Mesendoderm (in vitro differentiated cells): ENCODE data around the gene RPL19.
A peak's percentile ranks its signal among the peaks of the same experiment; 100 is the strongest.

Source experiments
- DNase-seq: peaks from one replicate; pipeline ENCODE4 v3.0.0; 2013
- H2AK5ac ChIP-seq: 2 replicates; pipeline ENCODE4 v1.6.1; 2013; ENCODE audit warnings: low read length, inconsistent platforms
- H2BK120ac ChIP-seq: 2 replicates; pipeline ENCODE4 v1.6.1; 2013; ENCODE audit warnings: low read depth, mild to moderate bottlenecking, low read length, moderate library complexity, mixed read lengths
- H2BK15ac ChIP-seq: replicated peaks from 2 replicates; pipeline ENCODE4 v1.6.1; 2013; ENCODE audit warnings: low read depth, mild to moderate bottlenecking, moderate library complexity
- H2BK5ac ChIP-seq: 2 replicates; pipeline ENCODE4 v1.6.1; 2013; ENCODE audit warnings: low read length, inconsistent platforms
- H3K18ac ChIP-seq: 2 replicates; pipeline ENCODE4 v1.6.1; 2013; ENCODE audit warnings: mild to moderate bottlenecking, low read length, mixed read lengths
- H3K23ac ChIP-seq: one replicate; pipeline ENCODE4 v1.6.1; 2013; ENCODE audit warnings: low read length
- H3K27ac ChIP-seq: 2 replicates; pipeline ENCODE4 v1.5.1; 2013; ENCODE audit warnings: low read depth, mild to moderate bottlenecking, inconsistent platforms, low read length, moderate library complexity
- H3K27me3 ChIP-seq: 2 replicates; pipeline ENCODE4 v1.6.1; 2013; ENCODE audit warnings: low read length, control low read depth, mild to moderate bottlenecking, inconsistent platforms; ENCODE audit not compliant: insufficient read depth, poor library complexity
- H3K36me3 ChIP-seq: 2 replicates; pipeline ENCODE4 v1.6.1; 2013; ENCODE audit warnings: low read length, inconsistent platforms; ENCODE audit not compliant: control insufficient read depth, insufficient read depth
- H3K4ac ChIP-seq: one replicate; pipeline ENCODE4 v1.6.1; 2013; ENCODE audit warnings: low read depth, mild to moderate bottlenecking, low read length, moderate library complexity
- H3K4me1 ChIP-seq: 2 replicates; pipeline ENCODE4 v1.6.1; 2013; ENCODE audit warnings: low read depth, low read length, inconsistent platforms; ENCODE audit not compliant: control insufficient read depth
- H3K4me2 ChIP-seq: 2 replicates; pipeline ENCODE4 v1.6.1; 2013; ENCODE audit warnings: low read length
- H3K4me3 ChIP-seq: 2 replicates; pipeline ENCODE4 v1.5.1; 2013; ENCODE audit warnings: mild to moderate bottlenecking, low read length
- H3K56ac ChIP-seq: one replicate; pipeline ENCODE4 v1.6.1; 2013; ENCODE audit warnings: low read length
- H3K79me1 ChIP-seq: 2 replicates; pipeline ENCODE4 v1.6.1; 2013; ENCODE audit warnings: low read length, inconsistent platforms
- H3K79me2 ChIP-seq: 2 replicates; pipeline ENCODE4 v1.6.1; 2013; ENCODE audit warnings: mild to moderate bottlenecking, low read length; ENCODE audit not compliant: control insufficient read depth, insufficient read depth
- H3K9ac ChIP-seq: 2 replicates; pipeline ENCODE4 v1.6.1; 2013; ENCODE audit warnings: low read length, inconsistent platforms
- H4K5ac ChIP-seq: one replicate; pipeline ENCODE4 v1.6.1; 2013; ENCODE audit warnings: low read length
- H4K8ac ChIP-seq: one replicate; pipeline ENCODE4 v1.6.1; 2013; ENCODE audit warnings: low read depth, mild to moderate bottlenecking, control low read depth, low read length, moderate library complexity
- WGBS: extraction: QIAGEN DNeasy Blood & Tissue Kit; methylation state at CpG from one replicate; pipeline ENCODE4 v1.1.7; 2013; ENCODE audit warnings: low lambda C conversion rate, missing lambda C conversion rate; ENCODE audit not compliant: insufficient coverage; ENCODE audit errors: extremely low coverage; 5-methylcytosine and 5-hydroxymethylcytosine counted together

RPL19 gene

DNA sequence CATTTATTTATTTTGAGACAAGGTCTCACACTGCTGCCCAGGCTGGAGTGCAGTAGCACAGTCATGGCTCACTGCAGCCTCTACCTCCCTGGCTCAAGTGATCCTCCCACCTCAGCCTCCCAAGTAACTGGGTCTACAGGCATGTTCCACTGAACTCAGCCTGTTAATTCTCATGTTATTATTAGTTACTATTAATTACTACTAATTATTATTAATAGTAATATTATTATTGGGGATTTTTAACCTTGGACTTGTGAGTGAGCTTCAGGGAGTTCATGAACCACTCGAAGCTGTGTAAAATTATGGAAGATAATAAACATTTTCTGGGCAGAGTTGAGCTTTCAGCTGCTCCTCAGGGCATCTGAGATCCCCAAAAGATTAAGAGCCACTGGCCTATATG, 30.3 kb downstream of the RPL19 start:
- Histone ChIP-seq H4K5ac (no peak overlapping the region), H3K23ac (no peak overlapping the region)

DNA sequence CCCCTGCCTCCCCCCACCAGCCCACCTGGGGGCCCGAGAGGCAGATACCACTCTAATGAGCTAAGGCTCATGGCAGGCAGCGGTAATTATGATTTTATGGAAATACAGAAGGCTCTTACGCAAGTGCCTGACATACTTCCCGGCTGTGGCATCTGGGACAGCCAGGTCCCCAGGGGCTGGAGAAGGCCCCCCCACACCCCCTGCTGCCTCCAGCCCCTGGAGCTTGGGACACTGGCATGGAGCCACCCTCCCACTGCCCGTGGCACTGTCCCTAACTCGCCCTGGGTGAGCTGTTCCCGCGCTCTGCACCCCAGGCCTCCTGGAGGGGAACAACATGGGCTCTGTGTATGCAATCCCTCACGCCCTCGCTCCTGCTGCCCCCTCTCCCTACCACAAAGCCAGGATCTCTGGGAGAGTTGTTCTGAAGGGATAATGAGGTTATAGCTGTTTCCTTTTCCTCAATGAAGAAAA, 31.0 kb downstream of the RPL19 start:
- no peak overlapping the region for H2AK5ac ChIP-seq
- H3K4me2 ChIP-seq = no peak overlapping the region
- H3K56ac ChIP-seq = no peak overlapping the region
- no peak overlapping the region for H2BK120ac ChIP-seq
- H3K36me3 ChIP-seq = no peaks in the 10 kb centered on the region
- DNase-seq = no peak
- H4K5ac ChIP-seq = no peak overlapping the region
- no peak overlapping the region for H2BK5ac ChIP-seq
- no peak overlapping the region for H3K18ac ChIP-seq
- no peak overlapping the region for H2BK15ac ChIP-seq
- peaks cover 1% of the 10 kb centered on the region for H3K27me3 ChIP-seq
- no peak overlapping the region for H3K4ac ChIP-seq
- no peak overlapping the region for H3K23ac ChIP-seq
- no peak overlapping the region for H3K27ac ChIP-seq
- H3K79me1 ChIP-seq = no peaks in the 10 kb centered on the region
- no CpG with 5 or more reads among the region's 10 CpGs for WGBS
- H3K4me3 ChIP-seq = no peak overlapping the region
- no peak overlapping the region for H3K9ac ChIP-seq
- H3K79me2 ChIP-seq = no peaks in the 10 kb centered on the region
- H4K8ac ChIP-seq = no peak overlapping the region
- peaks cover 4% of the 10 kb centered on the region for H3K4me1 ChIP-seq

More for the DNA sequence above, 30.3 kb downstream of the RPL19 start:
- no peak overlapping the region for H2BK15ac ChIP-seq
- H3K56ac ChIP-seq = no peak overlapping the region
- WGBS = no CpG with 5 or more reads among the region's 1 CpG
- no peak overlapping the region for H2BK5ac ChIP-seq
- H3K4me2 ChIP-seq = no peak overlapping the region
- H3K4ac ChIP-seq = no peak overlapping the region
- H4K8ac ChIP-seq = no peak overlapping the region
- H3K9ac ChIP-seq = no peak overlapping the region
- no peaks in the 10 kb centered on the region for H3K79me1 ChIP-seq
- no peak overlapping the region for H2BK120ac ChIP-seq
- peaks cover 5% of the 10 kb centered on the region for H3K4me1 ChIP-seq
- H3K27ac ChIP-seq = no peak overlapping the region
- no peaks in the 10 kb centered on the region for H3K36me3 ChIP-seq
- H2AK5ac ChIP-seq = no peak overlapping the region
- no peak overlapping the region for H3K18ac ChIP-seq
- no peak for DNase-seq
- H3K79me2 ChIP-seq = no peaks in the 10 kb centered on the region
- H3K27me3 ChIP-seq = peaks cover 4% of the 10 kb centered on the region
- no peak overlapping the region for H3K4me3 ChIP-seq

DNA sequence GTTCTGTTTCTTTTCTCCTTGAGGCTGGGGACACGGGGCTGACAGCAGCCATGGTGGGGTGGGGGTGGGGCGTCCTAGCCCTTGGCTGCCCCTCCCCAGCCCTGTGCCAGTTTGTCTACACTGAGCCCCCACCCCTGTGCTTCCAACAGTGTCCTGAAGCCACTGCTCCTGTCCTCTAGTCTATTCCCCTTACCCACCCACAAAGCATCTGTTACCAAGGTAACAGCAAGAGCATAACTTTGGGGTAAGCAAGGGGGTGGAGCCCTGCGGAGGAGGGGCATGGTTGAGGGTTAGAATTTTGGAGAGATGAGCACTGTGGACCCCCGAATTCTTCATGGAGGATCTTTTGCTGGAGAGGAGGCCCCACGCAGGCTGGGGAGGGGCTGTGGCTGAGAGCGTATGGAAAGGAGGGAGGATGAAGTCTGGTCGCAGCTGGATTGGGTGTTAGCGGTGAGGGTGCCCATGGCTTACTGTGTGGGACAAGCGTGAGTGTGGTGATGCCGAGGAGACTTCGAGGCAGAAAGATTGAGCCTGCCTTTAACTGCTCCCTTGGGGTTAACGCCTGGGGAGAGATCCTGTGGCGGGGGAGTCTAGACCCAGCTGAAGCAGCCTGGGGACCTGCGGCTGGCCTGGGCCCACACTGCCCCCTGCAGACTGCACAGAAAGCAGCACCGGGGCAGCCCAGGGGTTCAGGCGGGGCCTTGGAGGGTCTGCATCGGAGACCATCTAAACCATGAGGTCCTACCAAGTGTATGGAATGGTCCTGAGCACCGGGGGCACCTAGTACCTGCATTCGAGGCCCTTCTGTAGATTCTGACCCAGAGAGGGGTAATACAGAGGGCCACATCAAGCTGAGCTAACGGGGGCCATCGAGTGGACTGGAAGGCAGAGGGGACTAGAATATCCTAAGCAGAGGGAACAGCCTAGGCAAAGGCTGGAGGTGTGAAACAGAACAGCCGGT, 31.8 kb downstream of the RPL19 start:
- H3K9ac ChIP-seq = peak overlapping the region; percentile 40
- no peak overlapping the region for H2BK5ac ChIP-seq
- no peak overlapping the region for H3K27ac ChIP-seq
- peak overlapping the region; percentile 32 for H3K4me2 ChIP-seq
- no peak overlapping the region for H3K4ac ChIP-seq
- no peak overlapping the region for H4K8ac ChIP-seq
- no peak overlapping the region for H3K4me3 ChIP-seq
- no peaks in the 10 kb centered on the region for H3K27me3 ChIP-seq
- H2AK5ac ChIP-seq = no peak overlapping the region
- no peaks in the 10 kb centered on the region for H3K79me2 ChIP-seq
- H3K4me1 ChIP-seq = peaks cover 2% of the 10 kb centered on the region
- no peak overlapping the region for H3K18ac ChIP-seq
- WGBS = no CpG with 5 or more reads among the region's 22 CpGs
- H3K23ac ChIP-seq = no peak overlapping the region
- DNase-seq = peak; percentile 70
- no peak overlapping the region for H4K5ac ChIP-seq
- peak overlapping the region; percentile 71 for H3K56ac ChIP-seq
- no peak overlapping the region for H2BK120ac ChIP-seq
- no peak overlapping the region for H2BK15ac ChIP-seq
- H3K79me1 ChIP-seq = no peaks in the 10 kb centered on the region
- H3K36me3 ChIP-seq = no peaks in the 10 kb centered on the region

DNA sequence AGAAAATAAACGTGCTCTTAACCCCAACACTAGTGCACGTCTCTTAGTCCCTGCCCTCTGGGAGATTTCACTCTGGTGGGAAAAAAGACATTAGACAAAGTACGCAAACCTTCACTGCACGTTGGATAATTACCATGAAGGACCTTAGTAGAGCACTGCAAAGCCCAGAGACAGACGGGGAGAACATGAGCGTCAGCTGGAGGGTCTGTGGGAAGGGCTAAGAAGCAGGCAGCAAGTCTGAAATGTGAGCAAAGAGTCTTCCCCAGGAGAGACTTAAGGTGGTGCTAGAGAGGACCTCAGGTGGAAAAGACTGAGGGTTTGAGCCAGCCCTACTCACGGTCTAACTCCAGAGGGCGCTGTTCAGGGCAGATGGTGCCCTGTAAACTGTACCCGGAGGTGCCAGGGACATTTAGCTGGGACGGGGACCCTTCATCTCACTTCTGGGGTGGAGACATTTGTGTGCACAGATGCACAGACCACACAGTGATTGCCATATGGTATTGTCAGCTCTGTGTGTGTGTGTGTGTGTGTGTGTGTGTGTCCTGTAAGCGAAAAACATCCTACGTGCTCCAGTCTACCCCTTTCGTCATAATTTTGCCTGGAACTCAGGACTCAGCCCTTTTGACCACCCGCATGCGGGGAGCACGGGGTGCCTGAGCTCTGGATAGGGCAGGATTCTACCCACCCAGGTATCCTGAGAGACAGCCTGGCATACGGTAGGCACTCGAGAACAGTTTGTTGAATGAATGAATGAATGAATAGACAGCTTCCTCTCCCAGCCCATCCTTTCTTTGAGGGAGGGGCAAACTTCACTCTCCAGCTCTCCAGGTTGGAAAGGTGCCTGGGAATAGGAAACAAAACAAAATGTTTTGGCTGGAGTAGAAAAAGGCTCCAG, 35.7 kb downstream of the RPL19 start:
- Histone ChIP-seq H2BK5ac (no peak overlapping the region), H3K79me1 (no peaks in the 10 kb centered on the region), H3K56ac (no peak overlapping the region), H2BK15ac (no peak overlapping the region), H3K23ac (no peak overlapping the region), H3K27ac (no peak overlapping the region), H2BK120ac (no peak overlapping the region), H3K9ac (no peak overlapping the region), H3K27me3 (no peaks in the 10 kb centered on the region), H4K5ac (no peak overlapping the region), H3K4me3 (no peak overlapping the region), H2AK5ac (no peak overlapping the region), H3K4me1 (peaks cover 2% of the 10 kb centered on the region), H4K8ac (no peak overlapping the region), H3K79me2 (no peaks in the 10 kb centered on the region), H3K36me3 (no peaks in the 10 kb centered on the region), H3K4me2 (no peak overlapping the region), H3K18ac (no peak overlapping the region), H3K4ac (no peak overlapping the region)
- DNase-seq = peak; percentile 95
- no CpG with 5 or more reads among the region's 18 CpGs for WGBS

DNA sequence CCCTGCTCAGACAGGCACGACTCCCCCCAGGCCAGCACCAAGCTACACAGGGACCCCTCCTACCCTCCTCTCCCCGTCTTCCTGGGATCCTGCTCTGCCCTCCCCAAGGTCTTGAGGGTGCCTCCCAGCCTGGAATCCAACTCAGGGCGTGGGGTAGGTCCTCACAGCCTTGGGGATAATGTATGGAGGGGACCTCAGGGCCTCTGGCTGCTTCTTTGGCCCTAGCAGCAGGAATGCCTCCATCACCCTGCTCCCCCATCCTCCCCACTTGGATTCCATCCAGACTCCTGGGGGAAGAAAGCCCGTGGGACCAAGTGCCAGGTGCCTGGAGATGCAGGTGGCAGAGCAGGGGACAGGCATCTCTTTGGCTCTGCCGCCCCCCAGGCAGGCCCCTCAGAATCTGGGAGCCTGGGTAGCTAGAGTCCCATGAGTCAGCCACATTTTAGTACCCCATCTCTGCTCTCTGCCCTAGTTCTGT, 36.4 kb downstream of the RPL19 start:
- H3K4me1 ChIP-seq = peaks cover 2% of the 10 kb centered on the region
- DNase-seq = no peak
- H2BK120ac ChIP-seq = no peak overlapping the region
- no peak overlapping the region for H4K5ac ChIP-seq
- H3K79me1 ChIP-seq = no peaks in the 10 kb centered on the region
- H3K27ac ChIP-seq = no peak overlapping the region
- H3K4me3 ChIP-seq = no peak overlapping the region
- no peak overlapping the region for H3K9ac ChIP-seq
- H3K4me2 ChIP-seq = no peak overlapping the region
- no peaks in the 10 kb centered on the region for H3K27me3 ChIP-seq
- H2BK15ac ChIP-seq = no peak overlapping the region
- no peak overlapping the region for H4K8ac ChIP-seq
- WGBS = no CpG with 5 or more reads among the region's 5 CpGs
- no peak overlapping the region for H3K23ac ChIP-seq
- no peak overlapping the region for H2BK5ac ChIP-seq
- no peak overlapping the region for H2AK5ac ChIP-seq
- no peaks in the 10 kb centered on the region for H3K79me2 ChIP-seq
- no peaks in the 10 kb centered on the region for H3K36me3 ChIP-seq
- H3K18ac ChIP-seq = no peak overlapping the region
- H3K4ac ChIP-seq = no peak overlapping the region
- no peak overlapping the region for H3K56ac ChIP-seq
